C4-2B (cell line): ENCODE data around the gene RSL24D1.

Source experiments
- H3K27ac ChIP-seq: fragments of 450-650 bp; 2 replicates; pipeline ENCODE4 v1.5.1; 2017
- ZFX ChIP-seq: fragments of 450-650 bp; IDR thresholded peaks from 2 replicates; pipeline ENCODE4 v1.6.1; 2017
- TF ChIP-seq, protein P1 (sequence below): fragments of 450-650 bp; conservative IDR thresholded peaks from 2 replicates; pipeline ENCODE4 v1.5.1; 2017; ENCODE audit warnings: mild to moderate bottlenecking

Gene RSL24D1

GRCh38 chr15:55202206-55202605, 5.5 kb upstream of the RSL24D1 start:
- peak overlapping the region; percentile 20 for H3K27ac ChIP-seq
- TF ChIP-seq ZFX = no peak
- TF ChIP-seq, protein P1, sequence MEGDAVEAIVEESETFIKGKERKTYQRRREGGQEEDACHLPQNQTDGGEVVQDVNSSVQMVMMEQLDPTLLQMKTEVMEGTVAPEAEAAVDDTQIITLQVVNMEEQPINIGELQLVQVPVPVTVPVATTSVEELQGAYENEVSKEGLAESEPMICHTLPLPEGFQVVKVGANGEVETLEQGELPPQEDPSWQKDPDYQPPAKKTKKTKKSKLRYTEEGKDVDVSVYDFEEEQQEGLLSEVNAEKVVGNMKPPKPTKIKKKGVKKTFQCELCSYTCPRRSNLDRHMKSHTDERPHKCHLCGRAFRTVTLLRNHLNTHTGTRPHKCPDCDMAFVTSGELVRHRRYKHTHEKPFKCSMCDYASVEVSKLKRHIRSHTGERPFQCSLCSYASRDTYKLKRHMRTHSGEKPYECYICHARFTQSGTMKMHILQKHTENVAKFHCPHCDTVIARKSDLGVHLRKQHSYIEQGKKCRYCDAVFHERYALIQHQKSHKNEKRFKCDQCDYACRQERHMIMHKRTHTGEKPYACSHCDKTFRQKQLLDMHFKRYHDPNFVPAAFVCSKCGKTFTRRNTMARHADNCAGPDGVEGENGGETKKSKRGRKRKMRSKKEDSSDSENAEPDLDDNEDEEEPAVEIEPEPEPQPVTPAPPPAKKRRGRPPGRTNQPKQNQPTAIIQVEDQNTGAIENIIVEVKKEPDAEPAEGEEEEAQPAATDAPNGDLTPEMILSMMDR = no peak

DNA sequence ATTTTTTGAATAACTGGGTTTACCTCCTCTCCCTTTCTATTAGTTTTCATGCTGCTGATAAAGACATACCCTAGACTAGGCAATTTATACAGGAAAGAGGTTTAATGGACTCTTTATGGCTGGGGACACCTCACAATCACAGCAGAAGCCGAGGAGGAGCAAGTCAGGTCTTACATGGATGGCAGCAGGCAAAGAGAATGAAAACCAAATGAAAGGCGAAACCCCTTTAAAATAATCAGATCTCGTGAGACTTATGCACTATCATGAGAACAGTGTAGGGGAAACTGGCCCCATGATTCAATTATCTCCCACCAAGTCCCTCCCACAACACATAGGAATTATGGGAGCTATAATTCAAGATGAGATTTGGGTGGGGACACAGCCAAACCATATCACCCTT, 2.0 kb upstream of the RSL24D1 start:
- no peak overlapping the region for H3K27ac ChIP-seq
- no peak for TF ChIP-seq ZFX
- TF ChIP-seq, protein P1 = no peak

DNA sequence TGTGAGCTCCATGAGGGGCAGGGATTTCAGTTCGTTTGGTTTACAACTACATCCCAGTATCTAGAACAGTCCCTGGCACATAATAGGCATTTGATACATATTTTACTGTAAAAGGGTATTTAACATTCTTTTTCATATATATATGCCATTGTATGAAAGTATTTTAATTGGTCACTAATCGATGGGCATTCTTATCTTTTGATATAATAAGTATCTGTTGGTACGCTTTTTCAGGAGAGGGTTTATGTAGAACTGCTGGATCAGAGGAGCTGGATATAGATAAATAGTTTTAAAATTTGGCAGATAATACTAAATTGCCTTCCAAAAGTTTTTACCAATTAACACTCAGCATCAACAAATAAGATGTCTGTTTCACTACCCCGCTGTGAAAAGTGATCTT, 978 bp upstream of the RSL24D1 start:
- TF ChIP-seq, protein P1 = no peak
- TF ChIP-seq ZFX = no peak
- peak overlapping the region; percentile 92; the same call in 1 of the 2 replicates for H3K27ac ChIP-seq

DNA sequence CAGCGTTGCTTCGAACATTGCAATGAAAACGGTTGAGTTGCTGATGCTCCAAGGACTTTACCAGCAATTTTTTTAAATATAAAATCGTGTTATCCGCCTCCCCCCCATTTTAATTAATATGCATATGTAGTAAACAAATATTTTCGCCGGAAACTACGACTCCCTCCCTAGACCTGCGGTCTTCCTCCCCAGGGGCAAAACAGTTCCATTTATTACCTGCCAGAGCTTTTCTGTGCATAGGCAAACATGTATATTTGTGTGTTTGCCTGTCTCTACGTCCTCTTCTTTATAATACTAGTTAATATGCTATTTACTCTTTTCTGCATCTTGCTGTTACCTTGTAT, 593 bp upstream of the RSL24D1 start:
- peak overlapping the region; percentile 92 for H3K27ac ChIP-seq
- TF ChIP-seq, protein P1 = peak; percentile 53; the same call in 1 of the 2 replicates
- no peak for TF ChIP-seq ZFX

GRCh38 chr15:55195996-55196395, 745 bp downstream of the RSL24D1 start:
- peak overlapping the region; percentile 92 for H3K27ac ChIP-seq
- TF ChIP-seq, protein P1 = no peak
- no peak for TF ChIP-seq ZFX

DNA sequence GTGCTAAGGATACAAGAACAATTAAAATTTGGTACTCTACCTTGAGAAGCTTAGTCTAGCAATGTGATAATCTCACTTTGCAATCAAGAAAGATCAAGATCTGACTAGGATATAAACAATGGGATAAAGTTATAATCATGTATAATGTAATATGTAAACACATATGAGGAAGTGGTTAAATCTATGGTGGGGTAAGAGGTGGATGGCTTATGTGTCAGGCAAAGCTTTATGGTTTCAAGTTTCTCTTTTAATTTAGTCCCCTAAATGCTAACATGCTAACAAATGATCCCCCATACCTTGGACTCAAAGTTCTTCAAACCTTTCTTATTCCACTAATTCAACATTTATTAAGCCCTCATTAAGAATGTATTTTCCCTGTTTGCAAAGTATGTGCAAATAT, 2.5 kb downstream of the RSL24D1 start:
- H3K27ac ChIP-seq = no peak overlapping the region
- TF ChIP-seq, protein P1 = no peak
- TF ChIP-seq ZFX = no peak

DNA sequence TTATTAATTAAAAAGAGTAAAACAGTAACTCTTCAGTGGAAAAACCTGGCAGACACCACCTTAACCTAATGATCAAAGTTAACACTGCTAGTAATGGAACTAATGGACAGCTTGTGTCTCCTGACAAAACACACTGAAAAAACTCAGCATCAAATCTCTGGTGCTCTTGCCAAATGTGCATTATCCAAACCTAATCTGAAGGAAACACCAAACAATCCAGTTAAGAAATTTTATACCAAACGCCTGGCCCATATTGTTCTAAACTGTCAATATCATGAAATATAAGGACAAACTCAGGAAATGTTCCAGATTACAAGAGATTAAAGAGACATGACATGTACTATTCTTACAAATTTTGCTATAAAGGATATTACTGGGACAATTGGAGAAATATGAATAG, 10.4 kb downstream of the RSL24D1 start:
- no peak for TF ChIP-seq ZFX
- TF ChIP-seq, protein P1 = no peak
- H3K27ac ChIP-seq = no peak overlapping the region
